Inflammatory macrophage treated with lipopolysaccharide for 1 hour (primary cell): ENCODE results near the gene CRISPLD2.
"Not testable (repeated sequence)": the region's sequence is repeated elsewhere in the genome, so short reads cannot be mapped to it uniquely, and the experiment has no call there.

ENCODE experiments used
- DNase-seq, 2 donors: peaks; one replicate each; pipeline ENCODE4 v3.0.0-alpha.2; 2020 to 2022

Gene CRISPLD2

GRCh38 chr16:84864326-84864955 is 44.7 kb downstream of the CRISPLD2 start:
- no peak for DNase-seq

GRCh38 chr16:84867696-84868095 is 47.9 kb downstream of the CRISPLD2 start:
- DNase-seq, result no peak

DNA sequence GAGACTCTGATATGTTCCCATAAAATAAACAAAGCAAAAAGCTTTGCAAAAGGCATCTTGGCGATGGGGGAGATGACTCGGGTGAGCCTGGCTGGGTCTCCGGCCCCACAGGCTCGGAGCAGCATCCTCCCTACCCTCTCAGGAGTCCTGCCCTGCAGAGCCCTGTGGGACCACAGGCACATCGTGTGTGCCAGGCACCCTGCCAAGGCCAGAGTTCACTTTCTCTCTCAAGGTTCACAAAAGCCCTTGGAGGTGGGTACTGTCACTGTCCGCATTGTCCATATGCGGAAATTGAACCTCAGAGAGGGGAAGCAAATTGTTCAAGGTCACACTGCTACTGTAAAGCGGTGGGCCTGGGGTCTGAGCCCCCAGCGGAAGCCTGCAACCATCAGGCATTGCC is 48.5 kb downstream of the CRISPLD2 start:
- DNase-seq, result no peak

- DNase-seq, result no peak
These were observed 49.2 kb downstream of the CRISPLD2 start for GRCh38 chr16:84868829-84869472.

DNA sequence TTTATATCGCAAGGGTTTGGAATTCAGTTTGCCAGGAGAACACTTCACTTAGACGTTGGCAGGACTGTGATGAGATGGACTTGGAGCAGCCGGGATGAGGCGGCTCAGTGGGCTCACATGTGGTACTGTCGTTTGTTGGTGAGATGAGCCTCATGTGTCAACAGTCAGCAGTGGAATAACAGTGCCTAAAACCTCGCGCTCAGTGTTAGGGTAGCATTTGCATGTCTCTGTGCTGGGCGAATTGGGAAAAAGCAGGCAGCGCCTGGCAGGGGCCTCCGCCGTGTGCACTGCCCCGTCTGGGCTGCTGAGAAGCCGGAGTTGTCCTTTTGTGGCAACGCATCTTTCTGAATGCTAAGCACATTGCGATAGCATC is 49.7 kb downstream of the CRISPLD2 start:
- no peak for DNase-seq

DNA sequence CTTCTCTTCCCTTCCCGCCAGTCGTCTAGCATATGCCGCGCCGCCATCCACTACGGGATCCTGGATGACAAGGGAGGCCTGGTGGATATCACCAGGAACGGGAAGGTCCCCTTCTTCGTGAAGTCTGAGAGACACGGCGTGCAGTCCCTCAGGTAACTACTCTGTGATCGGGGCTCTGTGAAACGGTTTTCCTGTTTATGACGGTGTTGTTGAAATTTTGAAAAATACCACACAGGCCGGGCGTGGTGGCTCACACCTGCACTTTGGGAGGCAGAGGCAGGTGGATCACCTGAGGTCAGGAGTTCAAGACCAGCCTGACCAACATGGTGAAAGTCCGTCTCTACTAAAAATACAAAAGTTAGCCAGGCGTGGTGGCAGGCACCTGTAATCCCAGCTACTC is 53.2 kb downstream of the CRISPLD2 start:
- not testable (repeated sequence) for DNase-seq

- DNase-seq, result no peak
These were observed 54.2 kb downstream of the CRISPLD2 start for GRCh38 chr16:84874004-84874435.

- no peak for DNase-seq
These were observed 54.8 kb downstream of the CRISPLD2 start for GRCh38 chr16:84874553-84874952.

- DNase-seq, result no peak
These were observed 55.2 kb downstream of the CRISPLD2 start for GRCh38 chr16:84874983-84875382.

DNA sequence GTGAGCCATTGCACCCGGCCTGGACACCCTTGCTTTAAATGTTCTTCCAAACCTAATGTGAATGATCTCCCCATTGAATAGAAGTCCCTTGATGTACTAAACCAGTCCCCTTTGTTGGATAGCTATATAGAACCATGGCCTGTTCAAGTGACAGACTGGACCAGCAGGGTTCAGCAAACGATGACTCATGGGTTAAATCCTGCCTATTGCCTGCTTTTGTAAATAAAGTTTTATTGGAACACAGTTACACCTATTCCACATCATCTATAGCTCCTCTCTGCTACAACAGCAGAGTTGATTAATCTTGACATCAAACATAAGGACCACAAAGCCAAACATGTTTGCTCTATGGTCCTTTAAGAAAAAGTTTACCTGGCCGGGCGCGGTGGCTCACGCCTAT is 56.1 kb downstream of the CRISPLD2 start:
- no peak for DNase-seq

DNA sequence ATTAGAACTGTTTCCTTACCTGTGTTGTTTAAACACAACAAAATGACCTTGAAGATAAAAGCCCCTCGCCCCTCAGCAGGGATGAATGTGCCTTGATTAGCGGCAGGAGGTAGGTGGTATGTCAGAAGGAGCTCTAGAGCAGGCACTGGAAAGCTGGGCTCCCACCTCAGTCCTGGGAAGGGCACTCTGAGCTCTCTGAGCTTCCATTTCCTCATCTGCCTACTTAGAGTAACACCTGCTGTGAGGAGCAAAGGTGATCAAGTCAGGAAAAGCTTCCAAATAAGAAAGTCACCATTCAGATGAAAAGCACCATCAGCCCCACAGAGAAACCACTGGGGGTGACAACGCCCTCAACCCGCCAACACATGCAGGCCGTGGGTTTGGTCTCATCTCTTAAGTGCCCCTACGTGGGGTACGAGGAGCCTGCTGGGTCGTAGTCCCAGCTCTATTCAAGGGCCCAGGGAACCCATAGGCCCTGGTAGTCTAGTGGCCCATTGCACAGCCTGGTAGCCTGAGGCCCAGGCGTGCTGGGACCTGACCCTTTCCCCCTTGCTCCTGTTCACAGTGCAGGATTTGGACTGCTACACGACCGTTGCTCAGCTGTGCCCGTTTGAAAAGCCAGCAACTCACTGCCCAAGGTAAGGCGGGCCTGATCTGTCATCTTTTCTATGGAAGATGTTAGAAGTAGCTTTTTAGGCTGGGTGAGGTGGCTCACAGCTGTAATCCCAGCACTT is 57.3 kb downstream of the CRISPLD2 start:
- no peak for DNase-seq

DNA sequence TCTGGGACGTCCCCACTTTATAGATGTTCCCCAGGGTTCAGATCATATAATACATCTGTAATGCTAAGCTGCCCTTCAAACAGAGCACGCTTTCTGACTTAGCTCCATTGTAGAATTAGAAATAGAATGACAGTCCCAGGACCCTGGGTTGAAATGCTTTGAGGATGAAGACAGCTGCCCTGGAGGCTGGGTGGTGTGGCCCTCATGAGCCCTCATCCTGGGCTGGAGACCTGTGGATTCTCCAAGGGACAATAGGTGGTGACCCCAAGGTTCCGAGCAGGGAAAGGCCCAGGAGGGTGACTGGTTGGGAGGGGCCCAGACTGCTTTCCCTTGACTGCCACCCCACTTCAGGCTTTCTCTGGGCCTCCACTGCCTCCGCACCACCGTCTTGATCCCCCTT is 59.0 kb downstream of the CRISPLD2 start:
- no peak for DNase-seq

GRCh38 chr16:84879569-84880487 is 60.0 kb downstream of the CRISPLD2 start:
- DNase-seq, result no peak

- no peak for DNase-seq
These were observed 62.1 kb downstream of the CRISPLD2 start for GRCh38 chr16:84881702-84882521.

DNA sequence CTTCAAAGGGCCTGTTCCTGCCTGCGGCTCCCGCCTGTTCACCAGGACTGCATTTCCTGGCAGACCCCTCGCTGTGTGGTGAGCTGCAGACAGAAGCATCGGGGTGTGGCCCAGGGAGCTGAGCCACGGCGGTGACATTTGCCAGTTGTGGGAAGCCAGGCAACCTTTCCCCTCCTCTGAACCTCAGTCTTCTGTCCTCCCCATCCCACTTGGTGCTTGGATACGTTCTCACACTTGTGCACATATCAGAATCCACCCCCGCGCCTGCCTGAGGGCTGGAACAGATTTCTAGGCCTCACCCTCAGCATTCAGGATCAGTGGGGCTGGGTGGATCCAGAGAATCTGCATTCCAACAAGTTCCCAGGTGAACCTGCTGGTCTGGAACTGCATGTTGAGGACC is 63.5 kb downstream of the CRISPLD2 start:
- no peak for DNase-seq

- no peak for DNase-seq
These were observed 64.4 kb downstream of the CRISPLD2 start for GRCh38 chr16:84884246-84884595.

GRCh38 chr16:84884596-84885341 is 65.0 kb downstream of the CRISPLD2 start:
- no peak for DNase-seq

- no peak for DNase-seq
These were observed 65.6 kb downstream of the CRISPLD2 start for GRCh38 chr16:84885342-84885910.

GRCh38 chr16:84886497-84887090 is 66.8 kb downstream of the CRISPLD2 start:
- DNase-seq, result no peak

GRCh38 chr16:84887207-84887606 is 67.4 kb downstream of the CRISPLD2 start:
- no peak for DNase-seq

GRCh38 chr16:84888450-84888849 is 68.7 kb downstream of the CRISPLD2 start:
- DNase-seq, result no peak
